Activated T-cell treated with anti-CD3 and anti-CD28 coated beads, Interleukin-2, amount 50 U/mL, for 1 hour (primary cell): ENCODE measurements around the gene WDR7.

Experiments used
- DNase-seq: peaks from one replicate; pipeline ENCODE4 v3.0.0-alpha.2; 2020

Gene WDR7

DNA sequence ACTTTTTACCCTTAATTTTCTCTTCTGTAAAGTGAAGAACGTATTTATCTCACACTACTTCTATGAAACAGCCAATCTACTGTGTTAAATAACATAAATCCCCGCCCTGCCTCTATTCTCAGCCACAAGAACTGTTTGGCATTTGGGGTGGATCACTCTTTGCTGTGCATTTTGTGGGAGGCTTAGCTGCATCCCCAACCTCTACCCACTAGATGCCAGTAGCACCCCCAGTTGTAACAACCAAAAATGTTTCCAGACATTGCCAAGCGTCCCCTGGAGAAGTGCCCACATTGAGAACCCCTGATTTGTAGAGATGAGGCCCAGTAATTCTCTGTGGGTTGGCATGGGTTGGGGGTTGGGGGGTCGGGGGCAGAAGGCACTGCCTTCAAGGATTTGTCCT lies 401.0 kb downstream of the WDR7 start:
- no peak for DNase-seq

DNA sequence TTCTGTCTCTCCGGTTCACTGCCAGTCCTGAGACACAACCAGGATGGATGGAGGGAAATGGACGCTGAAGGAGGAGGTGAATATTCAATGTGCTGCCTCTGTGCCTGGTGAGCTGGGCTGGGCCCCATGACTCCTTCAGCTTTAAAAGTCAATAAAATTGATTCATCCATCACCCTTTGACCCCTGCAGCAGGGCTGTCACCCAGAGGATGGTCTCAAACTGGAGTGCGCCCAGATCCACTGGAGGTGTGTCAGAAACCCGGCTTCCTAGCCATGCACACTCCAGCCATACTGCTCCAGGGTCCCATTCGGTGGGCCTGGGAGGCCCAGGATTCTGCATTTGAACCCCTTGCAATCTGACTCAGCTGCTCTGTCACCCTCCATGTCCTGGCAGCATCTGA lies 401.6 kb downstream of the WDR7 start:
- DNase-seq = no peak

DNA sequence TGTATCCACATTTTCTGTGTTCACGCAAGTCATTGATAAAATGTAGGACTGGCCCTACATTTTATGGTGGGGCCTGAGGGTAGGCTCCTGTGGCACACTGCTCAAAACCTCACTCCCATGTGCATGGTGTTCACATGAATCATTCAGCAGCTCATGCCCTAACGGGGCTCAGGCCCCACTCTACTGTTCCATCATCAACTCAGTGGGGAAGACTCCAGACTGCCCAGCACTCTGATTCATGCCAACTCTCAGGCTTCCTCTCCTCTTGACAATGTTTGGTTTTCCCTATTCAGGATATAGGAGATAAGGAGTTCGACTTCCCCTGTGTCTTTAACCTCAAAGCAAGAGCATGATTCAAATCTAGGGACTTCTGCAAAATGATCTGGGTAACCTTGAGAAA lies 403.7 kb downstream of the WDR7 start:
- DNase-seq = no peak

DNA sequence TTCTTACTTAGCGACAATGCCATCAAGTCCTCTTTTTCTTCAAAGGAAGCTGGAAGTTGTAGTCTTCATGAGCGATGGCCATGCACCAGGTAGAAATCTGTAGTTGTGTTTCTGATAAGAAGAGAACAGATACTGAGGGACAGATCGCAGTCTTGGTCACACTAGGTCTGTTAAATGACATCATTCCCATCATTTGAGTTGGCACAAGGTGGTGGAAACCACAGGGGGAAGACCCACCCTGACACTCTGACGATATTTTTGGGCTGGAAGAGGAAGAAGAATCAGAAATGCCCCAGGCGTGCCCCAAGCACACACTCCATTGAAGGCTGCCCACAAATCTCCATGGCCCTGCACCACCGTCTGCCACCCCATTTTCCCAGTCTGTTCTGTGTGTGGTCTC lies 406.7 kb downstream of the WDR7 start:
- DNase-seq = no peak

DNA sequence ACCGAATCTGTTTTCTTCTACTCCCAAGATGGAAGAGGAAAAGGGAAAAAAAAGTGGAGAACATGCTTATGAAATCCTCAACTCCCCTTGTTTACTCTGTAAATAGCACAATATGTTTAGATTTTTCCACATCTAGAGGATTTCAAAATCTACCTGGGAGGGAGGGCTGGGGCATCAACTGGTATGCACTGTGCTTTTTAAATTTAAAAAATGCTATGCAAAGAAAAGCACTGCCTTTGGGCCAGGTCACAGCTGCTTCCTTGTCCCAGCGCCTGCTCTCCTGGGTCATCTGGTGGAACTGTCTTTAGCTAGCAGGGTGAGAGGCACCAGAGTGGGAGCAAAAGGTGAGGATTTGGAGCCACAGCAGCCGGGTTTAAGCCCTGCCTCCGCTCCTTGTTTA lies 407.6 kb downstream of the WDR7 start:
- no peak for DNase-seq

DNA sequence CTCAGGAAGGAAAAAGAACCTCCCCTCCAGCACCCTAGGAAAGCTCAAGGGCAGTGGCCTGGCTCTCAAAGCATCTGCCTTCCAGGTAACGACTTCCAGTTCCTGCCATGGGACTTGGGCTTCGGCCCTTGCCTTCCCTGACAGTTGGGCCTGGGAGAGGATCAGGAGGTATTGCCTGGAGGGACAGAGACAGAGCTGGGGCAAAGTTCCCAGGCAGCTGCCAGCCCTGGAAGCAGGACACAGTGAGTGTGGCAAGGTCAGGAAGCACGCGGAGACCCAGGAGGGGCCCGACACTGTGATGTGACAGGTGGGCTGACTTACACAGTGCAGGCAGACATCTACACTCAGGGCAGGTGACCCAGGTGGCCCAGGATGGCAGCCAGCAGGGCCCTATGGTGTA lies 408.2 kb downstream of the WDR7 start:
- no peak for DNase-seq

DNA sequence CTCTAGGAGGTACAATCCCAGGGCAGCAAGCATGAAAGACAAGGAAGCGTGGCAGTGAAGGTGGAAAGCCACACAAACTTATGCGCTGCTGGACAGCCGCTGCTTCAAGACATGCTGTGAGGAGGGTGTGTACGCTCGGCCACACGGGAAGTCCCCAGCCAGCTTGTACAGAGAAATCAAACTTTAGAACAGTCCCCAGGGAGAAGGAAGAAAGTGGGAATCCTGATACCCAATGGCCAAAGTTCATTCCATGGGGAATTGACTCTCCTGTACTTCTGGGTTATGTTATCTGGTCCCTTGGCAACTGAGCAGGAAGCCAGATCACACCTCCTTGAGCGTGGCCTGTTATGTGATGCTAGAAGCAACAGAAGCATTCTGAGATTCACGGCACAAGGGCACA lies 409.7 kb downstream of the WDR7 start:
- no peak for DNase-seq

DNA sequence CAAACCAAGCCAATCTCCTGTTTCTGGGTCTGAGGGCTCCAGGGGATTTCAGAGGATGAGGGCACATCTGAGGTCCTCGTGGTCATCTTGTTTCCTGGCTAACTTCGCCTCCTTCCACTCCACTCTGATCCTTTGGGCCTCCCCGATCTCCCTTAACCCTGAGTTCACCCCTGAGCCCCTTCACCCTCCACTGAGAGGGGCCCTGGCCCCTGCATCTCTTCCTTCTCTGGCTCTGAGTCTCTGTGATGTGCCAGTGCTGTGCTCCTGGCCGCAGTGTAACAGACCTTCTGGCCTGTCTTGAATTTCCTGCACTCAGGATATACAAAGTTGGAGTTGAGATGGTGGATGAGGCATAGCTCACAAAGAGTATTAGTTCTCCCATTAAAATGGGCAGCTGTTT lies 411.0 kb downstream of the WDR7 start:
- DNase-seq = no peak

DNA sequence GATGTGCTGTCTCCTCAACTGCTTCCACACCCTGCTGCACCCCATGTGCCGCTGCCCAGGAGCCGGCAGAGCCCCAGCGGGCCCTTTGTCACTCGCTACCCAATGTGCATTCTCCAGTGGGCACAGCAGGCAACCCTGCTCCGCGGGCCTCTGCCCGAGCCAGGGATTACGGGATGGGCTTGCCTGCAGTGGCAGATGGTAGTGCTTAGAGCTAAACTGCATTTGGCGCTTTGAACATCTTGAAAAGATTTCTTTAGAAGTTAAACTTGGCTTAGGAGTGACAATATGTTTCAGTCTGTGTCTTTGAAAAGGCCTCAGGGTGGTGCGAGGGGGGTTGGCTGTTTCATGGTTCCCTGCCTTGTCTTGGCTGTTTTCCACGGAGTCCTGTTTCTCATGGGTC lies 411.7 kb downstream of the WDR7 start:
- DNase-seq = no peak

DNA sequence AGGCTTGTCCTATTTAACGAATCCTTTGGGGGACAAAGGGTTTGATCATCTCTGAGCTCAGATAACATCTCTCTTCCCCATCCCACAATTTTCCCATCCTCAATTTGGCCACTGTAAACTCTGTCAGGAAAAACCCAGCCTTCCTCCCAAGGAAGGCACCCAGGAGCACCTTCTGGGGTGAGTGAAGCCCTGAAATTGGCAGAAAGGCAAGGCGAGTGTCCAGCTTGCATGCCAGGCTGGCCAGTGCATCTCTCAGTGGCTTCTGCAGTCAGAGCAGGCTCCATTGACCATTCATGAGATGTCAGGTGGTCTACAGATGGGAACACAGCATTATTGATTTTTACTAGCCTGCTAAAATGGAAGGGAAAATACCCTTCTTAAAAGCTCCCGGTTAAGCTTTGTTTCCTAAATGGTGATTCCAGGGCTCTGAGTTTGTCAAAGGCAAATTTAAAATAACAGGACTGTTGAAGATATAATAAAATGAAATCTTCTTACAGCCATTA lies 412.5 kb downstream of the WDR7 start:
- no peak for DNase-seq

DNA sequence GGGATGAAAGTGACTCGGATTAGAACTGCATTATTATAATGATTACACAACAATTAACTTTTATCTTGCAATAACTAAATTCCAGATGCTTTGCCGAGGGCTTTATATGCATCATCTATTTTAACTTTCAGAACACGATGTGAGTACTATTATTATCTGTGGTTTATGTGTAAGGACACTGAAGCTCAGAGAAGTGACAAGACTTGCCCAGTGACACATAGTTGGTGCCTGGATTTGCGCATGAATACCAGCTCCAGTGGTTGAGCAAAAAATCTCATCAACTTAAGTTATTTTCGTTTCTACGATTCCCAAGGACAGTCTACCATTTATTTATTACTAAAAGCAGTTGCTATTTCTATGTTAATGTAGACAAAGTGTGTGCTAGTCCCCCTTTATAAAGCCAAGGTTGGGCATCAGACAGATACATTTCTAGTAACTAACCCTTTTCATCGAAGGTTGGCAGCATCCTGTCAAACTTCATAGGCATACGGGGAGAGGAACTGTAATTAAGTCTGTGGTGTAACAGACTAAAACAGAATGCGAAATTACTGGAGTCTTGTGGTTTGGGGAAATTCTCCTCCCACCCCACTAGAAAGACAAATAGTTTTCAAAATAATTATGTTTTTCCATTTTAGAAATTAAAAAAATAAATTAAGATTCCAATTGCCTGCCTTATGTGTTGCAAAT lies 422.5 kb downstream of the WDR7 start:
- no peak for DNase-seq

DNA sequence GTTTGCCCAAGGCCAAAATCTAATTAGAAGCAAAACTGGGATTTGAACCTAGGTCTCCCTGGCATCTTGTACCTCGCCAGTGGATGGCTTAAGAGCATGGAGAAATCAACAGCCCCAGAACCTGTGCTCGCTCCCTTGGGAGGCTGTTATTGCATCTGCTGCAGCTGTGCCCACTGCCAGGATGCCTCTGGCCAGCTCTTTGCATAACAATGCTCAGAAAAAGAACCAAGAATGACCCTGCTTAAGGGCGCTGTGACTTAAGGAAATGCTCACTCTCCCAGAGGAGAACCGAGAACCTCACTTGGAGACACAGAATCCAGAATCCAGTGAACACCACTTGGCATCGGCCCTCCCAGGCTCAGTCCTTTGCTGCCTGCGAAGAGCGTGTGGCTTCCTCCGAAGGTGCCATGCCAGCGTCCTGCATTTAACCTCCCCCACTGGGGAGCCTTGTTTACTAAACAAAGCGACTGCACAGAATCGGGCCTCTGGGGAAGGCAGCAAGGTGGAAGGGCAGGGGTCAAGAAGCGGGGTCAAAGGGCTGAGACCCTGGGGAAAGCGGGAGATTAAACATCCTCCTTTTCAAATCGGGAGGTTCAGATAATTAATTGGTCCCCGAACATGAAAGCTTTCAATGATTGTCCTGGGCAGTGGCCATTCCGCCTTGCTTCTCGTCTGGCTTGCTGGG lies 424.7 kb downstream of the WDR7 start:
- no peak for DNase-seq

DNA sequence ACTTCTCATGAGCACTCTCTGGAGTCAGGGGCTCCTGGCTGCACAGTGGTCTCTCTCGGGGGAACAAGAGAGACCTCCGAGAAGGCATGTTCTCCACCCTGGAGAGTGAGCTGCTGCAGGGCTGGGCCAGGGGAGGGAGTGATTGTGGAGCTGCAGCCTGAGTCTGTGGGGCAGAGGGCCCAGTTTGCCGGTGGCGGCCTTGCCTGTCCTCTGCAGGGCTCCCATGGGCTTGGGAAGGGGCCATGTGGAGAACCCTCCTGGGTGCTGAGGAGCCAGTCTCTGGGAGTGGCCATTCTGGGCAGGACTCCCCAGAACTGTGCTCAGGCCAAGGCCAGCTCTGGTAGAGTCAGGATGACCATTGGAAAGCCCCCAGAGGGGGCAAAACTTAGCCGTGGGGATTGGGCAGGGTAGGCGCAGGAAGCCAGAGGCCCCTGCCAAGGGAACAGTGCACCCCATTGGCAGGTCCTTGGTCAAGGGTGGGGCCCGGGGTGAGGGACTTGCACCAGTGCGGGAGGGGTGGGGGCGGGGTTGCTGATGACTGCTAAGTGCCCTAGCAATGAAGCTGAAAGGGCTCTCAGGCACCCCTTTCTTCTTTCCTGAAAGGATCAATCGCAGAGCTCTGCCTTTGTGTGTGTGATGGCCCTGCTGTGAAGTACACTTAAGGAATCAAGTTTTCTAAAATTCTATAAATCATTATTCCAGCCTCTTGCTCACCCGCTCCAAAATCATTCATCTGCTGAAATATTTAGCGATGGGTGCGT lies 426.0 kb downstream of the WDR7 start:
- DNase-seq = no peak

DNA sequence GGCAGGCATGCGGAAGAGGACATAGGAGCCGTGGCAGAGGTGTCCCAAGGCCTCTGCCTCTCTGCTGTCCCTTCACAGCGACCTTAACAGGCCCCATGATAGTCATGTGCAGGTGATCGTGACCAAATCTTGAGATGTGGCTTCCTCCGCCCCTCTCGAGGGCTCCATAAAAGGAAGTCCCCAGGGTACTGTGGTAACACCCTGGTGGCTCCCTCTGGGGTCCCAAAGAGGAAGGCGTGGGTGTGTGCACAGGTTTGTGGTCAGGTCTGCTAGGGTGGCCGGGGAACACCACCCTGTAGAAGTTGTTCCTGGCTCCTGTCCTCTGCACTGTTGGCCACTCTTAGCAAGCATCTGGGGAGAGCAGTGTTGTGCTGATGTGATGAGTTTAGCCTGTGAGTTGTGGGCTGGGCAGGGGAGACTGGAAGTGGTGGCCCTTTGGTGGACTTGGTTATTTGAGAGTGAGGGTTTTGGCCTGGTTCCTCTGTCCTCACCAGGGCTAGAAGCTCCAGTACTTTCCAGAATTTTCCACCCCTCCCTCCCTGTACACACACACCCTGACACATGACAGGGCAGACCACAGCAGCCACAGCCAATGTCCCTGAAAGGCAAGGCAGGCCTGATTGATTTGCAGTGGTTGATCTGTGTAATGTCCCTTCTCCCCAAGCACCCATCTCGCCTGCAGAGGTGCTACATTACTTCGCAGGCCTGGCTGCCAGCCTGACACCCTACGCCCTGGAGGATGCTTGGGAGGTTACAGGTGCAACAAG lies 426.8 kb downstream of the WDR7 start:
- DNase-seq = no peak

DNA sequence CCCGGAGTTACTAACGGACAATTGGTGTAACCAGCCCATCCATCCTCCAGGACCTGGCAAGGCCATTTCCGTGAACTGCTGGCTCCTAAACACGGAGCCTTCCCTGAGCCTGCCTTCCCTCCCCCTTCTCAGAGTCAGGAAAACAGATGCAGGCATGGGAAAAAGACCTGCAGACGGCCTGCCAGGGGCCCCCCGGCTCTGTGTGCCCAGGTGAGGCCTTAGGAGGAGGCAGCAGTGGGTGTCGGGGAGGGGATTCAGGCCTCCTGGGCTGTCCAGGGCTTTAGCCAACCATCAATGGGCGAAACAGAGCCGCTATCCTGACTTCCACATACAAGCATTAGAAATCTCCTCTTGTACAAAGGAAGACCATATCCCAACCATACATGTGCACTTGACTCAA lies 427.5 kb downstream of the WDR7 start:
- DNase-seq = no peak

DNA sequence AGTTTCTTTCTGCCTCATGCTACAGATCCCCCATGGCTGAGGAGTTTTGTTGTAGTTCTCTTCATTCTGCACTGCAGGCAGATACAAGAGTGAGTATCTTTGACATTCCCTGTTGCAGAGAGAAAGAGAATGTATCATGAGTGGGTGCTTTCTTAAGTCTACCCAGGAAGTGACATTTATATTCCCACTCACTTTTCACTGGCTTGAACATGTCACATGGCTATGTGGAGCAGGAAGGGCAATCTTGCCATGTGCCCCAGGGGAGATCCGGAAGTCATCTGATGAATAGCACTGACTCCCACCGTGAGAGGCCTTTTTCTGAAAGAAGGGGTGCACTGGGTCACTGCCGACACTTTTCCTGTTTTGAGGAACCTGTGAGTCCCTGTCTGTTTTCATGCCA lies 429.3 kb downstream of the WDR7 start:
- no peak for DNase-seq

DNA sequence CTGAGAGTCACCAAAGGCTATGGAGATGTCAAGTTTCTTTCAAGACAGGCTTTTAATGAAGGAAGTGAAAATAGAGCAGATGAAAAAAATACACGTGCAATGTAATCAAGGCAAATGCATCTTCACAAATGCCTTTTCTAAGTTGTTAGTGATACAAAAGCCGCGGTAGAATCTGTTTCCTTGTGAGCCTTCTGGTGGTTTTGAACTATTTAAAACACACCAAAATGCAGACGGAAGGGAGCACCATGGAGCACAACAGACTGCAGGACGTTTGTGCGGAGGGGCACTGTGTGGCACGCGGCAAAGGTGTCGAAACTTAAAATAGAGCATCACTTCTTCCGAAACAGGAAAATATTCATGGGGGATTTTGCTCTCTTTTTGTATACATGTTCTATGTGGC lies 430.7 kb downstream of the WDR7 start:
- DNase-seq = no peak

DNA sequence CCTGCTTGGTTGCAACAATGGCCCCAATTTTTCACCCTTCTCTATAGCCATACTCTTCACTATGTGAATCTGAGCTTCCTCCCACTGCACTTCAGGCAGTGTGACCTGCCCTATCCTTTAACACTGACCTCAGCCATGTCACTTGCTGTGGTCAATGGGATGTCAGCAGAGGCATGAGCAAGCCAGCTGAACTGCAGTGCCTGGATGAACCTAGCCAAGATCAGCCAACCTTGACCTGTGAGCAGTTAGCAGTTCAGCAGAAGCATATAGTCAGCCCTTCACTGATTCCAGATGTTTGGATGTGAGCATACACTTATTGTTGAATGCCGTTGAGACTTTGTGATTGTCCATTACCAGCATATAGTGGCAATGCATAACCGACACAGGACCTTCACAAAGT lies 432.3 kb downstream of the WDR7 start:
- no peak for DNase-seq

DNA sequence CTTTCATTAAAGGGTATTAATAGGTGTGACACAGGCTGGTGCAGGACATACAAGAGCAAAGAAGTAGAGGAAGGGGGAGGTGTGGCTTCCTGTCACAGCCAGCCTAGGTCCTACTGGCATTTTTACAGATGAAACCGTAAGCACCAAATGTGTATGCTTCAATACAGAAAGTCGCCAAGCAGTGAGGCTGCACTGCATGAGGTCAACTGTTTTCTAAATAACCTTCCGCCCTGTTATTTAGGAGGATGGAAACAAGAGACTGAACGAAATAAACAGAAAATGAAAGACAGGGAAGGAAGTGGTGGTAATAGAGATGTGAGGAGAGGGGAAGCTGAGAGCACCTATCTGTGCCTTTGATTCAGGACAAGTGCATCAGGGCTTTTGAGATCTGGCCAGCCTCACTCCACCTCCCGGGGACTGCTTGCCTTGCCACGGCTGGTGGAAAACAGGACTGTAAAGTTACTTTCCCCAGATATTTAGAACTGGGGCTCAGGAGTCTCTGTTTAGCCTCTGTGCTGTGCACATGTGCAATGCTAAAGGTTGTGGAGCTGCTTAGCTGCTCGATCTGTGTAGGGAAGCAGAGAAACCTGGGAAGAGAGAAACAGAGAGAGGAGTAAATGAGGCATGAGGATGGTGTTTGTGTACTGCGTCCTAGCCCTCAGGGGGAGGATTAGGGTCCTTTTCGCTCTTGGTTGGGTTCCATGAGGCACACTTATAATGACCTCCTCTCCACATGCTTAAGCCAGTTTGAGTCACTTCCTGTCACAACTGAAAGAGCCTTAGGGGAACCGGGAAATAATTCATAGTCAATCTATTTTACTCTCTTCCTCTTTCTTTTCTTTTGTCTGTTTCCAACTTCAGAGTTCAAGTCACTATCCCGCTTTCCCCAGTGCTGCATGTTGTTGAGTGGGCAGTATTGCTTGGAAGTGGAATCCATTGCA lies 433.4 kb downstream of the WDR7 start:
- no peak for DNase-seq

DNA sequence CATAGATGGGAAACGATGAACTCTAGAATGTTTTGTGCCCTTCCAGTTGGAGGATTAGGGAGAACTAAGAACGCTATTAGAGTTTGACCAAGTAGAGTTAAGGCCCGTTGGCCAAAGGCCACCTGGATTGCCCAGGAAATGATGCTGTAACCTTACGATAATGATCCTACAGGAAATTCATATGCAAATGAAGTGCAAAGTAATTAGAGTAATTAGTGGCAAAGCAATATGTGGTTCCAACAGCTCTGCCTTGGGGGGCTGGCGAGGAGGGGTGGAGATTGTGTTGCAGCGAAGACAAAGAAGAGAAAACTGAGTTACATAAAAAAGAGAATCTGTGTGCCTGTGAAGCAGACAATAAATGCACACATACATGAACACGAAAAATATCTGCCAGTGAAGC lies 434.2 kb downstream of the WDR7 start:
- DNase-seq = no peak

DNA sequence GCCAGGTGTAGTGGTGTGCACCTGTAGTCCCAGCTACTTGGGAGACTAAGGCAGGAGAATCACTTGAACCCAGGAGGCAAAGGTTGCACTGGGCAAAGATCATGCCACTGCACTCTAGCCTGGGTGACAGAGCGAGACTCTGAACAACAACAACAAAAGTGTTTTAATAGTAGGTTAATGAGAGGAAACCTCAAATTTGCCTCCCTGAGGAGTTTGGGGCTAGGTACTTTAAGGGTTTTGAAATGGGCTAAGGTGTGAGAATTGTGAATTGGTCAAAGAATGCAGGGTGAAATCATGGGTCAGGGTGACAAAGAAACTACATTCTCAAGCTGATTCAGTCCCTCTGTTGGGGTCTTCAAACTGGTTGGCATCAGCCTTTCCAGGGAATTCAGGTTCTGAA lies 435.0 kb downstream of the WDR7 start:
- no peak for DNase-seq
